Measurements from ENCODE around the gene TSPAN11.
"Not testable (repeated sequence)": the region's sequence is repeated elsewhere in the genome, so short reads cannot be mapped to it uniquely, and the experiment has no call there.

Gene TSPAN11

DNA sequence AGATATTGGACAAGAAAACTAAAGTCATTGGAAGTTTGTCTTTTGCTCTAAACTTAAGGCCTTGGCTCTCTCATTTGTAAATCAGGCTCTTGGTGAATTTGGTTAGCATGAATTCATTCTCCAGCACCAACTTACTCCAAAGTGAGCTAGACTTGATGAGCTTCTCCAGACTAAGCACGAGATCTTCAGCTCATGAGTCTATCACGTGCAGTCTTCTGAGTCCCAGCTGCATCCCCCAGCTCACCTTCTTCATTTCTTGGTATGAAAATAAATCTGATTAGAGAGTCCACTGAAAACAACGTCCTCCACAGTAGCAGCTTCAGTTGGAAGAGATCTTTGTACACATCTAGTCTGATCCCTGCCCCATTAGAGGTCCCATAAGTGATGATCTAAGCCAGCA is 94.6 kb downstream of the TSPAN11 start:
- no peak for TF ChIP-seq POLR2AphosphoS5 (IDR thresholded peaks at IDR 0.05; ENCODE audit: borderline replicate concordance, low read depth, low read length)
- no peak for TF ChIP-seq EZH2 (IDR thresholded peaks at IDR 0.05)
- no peak for TF ChIP-seq FOXP2 (optimal IDR thresholded peaks at IDR 0.05; ENCODE audit: control extremely low read depth, extremely low read length, insufficient read depth)
- Histone ChIP-seq H3K4me3 (no peak overlapping the region), H3K9ac (ENCODE audit: insufficient read length) (no peak overlapping the region), H3K36me3 (ENCODE audit: insufficient read depth, low read length) (no peaks in the 10 kb centered on the region), H3K9me3 (ENCODE audit: low read depth, low read length) (no peaks in the 10 kb centered on the region), H3K27ac (no peak overlapping the region)
- DNase-seq (ENCODE audit: low read depth, low spot score), result no peak

DNA sequence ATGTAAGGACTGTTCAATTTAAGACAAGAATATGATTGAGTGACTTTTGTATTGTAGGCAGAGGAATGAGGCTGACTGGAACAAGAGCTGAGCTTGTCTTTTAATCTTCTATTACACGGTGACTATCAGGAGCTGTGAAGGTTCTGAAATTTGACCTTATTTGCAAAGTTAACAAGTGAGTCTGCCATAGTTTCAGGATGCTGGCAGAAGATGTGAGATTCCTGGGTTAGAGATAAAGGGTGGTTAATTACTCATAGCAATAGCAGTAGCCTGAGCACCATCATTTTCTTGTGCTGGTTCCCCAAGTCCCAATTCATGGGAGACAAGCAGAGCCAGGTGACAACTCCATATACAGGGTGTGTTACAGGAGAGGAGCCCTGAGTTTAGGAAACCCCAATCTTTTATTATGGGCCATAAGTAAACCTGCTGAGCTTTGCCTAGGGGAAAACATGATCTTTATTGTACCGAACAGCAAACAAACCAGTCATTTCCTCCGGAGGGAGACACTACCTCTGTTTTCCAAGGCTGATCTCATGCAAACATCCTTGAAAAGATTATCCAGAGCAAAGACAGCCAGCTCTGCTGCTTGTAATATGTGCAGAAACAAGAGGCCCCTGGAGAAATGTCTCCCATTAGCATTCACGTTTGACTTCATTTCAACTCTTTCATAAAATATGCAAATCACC is 95.4 kb downstream of the TSPAN11 start:
- no peak for DNase-seq (ENCODE audit: low read depth, low spot score)
- Histone ChIP-seq H3K27ac (no peak overlapping the region), H3K9me3 (ENCODE audit: low read depth, low read length) (no peaks in the 10 kb centered on the region), H3K36me3 (ENCODE audit: insufficient read depth, low read length) (no peaks in the 10 kb centered on the region), H3K9ac (ENCODE audit: insufficient read length) (no peak overlapping the region), H3K4me3 (no peak overlapping the region)
- no peak for TF ChIP-seq POLR2AphosphoS5 (IDR thresholded peaks at IDR 0.05; ENCODE audit: borderline replicate concordance, low read depth, low read length)
- TF ChIP-seq EZH2 (IDR thresholded peaks at IDR 0.05), result no peak
- TF ChIP-seq FOXP2 (optimal IDR thresholded peaks at IDR 0.05; ENCODE audit: control extremely low read depth, extremely low read length, insufficient read depth), result no peak

DNA sequence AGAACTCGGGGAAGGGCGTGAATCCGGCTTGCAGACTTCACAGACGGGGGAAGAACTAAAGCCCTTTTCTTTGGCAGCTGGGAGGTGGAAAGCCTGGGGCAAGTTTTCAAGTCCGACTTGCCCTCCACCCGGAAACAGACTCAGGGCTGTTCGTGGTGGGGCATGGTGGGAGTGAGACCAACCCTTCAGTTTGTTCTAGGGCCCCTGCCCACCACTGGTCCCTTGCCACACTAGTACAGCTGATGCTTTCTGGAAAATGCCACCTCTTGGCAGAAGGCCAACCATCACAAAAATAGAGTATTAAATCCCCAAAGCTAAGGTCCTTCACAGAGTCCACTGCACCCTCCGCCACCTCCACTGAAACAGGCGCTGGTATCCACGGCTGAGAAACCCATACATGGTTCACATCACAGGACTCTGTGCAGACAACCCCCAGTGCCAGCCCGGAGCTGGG is 96.8 kb downstream of the TSPAN11 start:
- Histone ChIP-seq H3K36me3 (ENCODE audit: insufficient read depth, low read length) (no peaks in the 10 kb centered on the region), H3K9me3 (ENCODE audit: low read depth, low read length) (no peaks in the 10 kb centered on the region), H3K9ac (ENCODE audit: insufficient read length) (no peak overlapping the region), H3K27ac (no peak overlapping the region), H3K4me3 (no peak overlapping the region)
- TF ChIP-seq POLR2AphosphoS5 (IDR thresholded peaks at IDR 0.05; ENCODE audit: borderline replicate concordance, low read depth, low read length) (no peak), EZH2 (IDR thresholded peaks at IDR 0.05) (no peak), FOXP2 (optimal IDR thresholded peaks at IDR 0.05; ENCODE audit: control extremely low read depth, extremely low read length, insufficient read depth) (no peak)
- DNase-seq (ENCODE audit: low read depth, low spot score), result no peak

- H3K36me3 ChIP-seq (ENCODE audit: insufficient read depth, low read length), result no peaks in the 10 kb centered on the region
- DNase-seq (ENCODE audit: low read depth, low spot score), result no peak
- TF ChIP-seq EZH2 (IDR thresholded peaks at IDR 0.05) (no peak), FOXP2 (optimal IDR thresholded peaks at IDR 0.05; ENCODE audit: control extremely low read depth, extremely low read length, insufficient read depth) (no peak), POLR2AphosphoS5 (IDR thresholded peaks at IDR 0.05; ENCODE audit: borderline replicate concordance, low read depth, low read length) (no peak)
- no peak overlapping the region for H3K4me3 ChIP-seq
- no peaks in the 10 kb centered on the region for H3K9me3 ChIP-seq (ENCODE audit: low read depth, low read length)
- H3K9ac ChIP-seq (ENCODE audit: insufficient read length), result no peak overlapping the region
- H3K27ac ChIP-seq, result no peak overlapping the region
These were observed 99.7 kb downstream of the TSPAN11 start for GRCh38 chr12:31026202-31026601.

DNA sequence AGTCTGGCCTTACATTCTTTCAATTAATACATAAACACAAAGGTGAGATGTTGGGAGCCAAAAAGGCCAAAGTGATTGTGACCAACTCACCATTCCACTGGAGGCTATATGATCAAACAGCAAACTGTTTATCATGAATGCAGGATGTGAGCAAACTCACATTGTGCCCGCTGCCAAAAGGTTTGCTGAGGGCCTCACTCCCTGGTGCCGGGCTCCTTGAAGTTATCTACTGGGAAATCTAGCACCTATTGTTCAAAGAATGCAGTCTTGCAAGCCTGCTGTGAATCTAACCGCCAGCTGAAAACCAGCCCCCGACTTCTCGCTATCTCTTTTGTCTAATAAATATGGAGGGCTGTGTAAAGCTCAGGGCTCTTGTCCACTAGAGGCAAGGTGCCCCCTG is 100.5 kb downstream of the TSPAN11 start:
- H3K4me3 ChIP-seq; H3K9me3 ChIP-seq (ENCODE audit: low read depth, low read length); H3K9ac ChIP-seq (ENCODE audit: insufficient read length); H3K36me3 ChIP-seq (ENCODE audit: insufficient read depth, low read length); H3K27ac ChIP-seq; DNase-seq (ENCODE audit: low read depth, low spot score): not testable (repeated sequence)

- no peaks in the 10 kb centered on the region for H3K36me3 ChIP-seq (ENCODE audit: insufficient read depth, low read length)
- TF ChIP-seq FOXP2 (optimal IDR thresholded peaks at IDR 0.05; ENCODE audit: control extremely low read depth, extremely low read length, insufficient read depth) (no peak), POLR2AphosphoS5 (IDR thresholded peaks at IDR 0.05; ENCODE audit: borderline replicate concordance, low read depth, low read length) (no peak), EZH2 (IDR thresholded peaks at IDR 0.05) (no peak)
- DNase-seq (ENCODE audit: low read depth, low spot score), result no peak
- H3K9ac ChIP-seq (ENCODE audit: insufficient read length), result no peak overlapping the region
- H3K9me3 ChIP-seq (ENCODE audit: low read depth, low read length), result no peaks in the 10 kb centered on the region
- H3K27ac ChIP-seq, result no peak overlapping the region
- H3K4me3 ChIP-seq, result no peak overlapping the region
These were observed 102.9 kb downstream of the TSPAN11 start for GRCh38 chr12:31029468-31029867.

- TF ChIP-seq POLR2AphosphoS5 (IDR thresholded peaks at IDR 0.05; ENCODE audit: borderline replicate concordance, low read depth, low read length), result no peak
- no peak for TF ChIP-seq FOXP2 (optimal IDR thresholded peaks at IDR 0.05; ENCODE audit: control extremely low read depth, extremely low read length, insufficient read depth)
- no peak for TF ChIP-seq EZH2 (IDR thresholded peaks at IDR 0.05)
- Histone ChIP-seq H3K9ac (ENCODE audit: insufficient read length) (no peak overlapping the region), H3K27ac (no peak overlapping the region), H3K9me3 (ENCODE audit: low read depth, low read length) (no peaks in the 10 kb centered on the region), H3K4me3 (no peak overlapping the region), H3K36me3 (ENCODE audit: insufficient read depth, low read length) (no peaks in the 10 kb centered on the region)
- DNase-seq (ENCODE audit: low read depth, low spot score), result no peak
These were observed 103.5 kb downstream of the TSPAN11 start for GRCh38 chr12:31029916-31030562.

- TF ChIP-seq EZH2 (IDR thresholded peaks at IDR 0.05) (no peak), FOXP2 (optimal IDR thresholded peaks at IDR 0.05; ENCODE audit: control extremely low read depth, extremely low read length, insufficient read depth) (no peak), POLR2AphosphoS5 (IDR thresholded peaks at IDR 0.05; ENCODE audit: borderline replicate concordance, low read depth, low read length) (no peak)
- no peaks in the 10 kb centered on the region for H3K36me3 ChIP-seq (ENCODE audit: insufficient read depth, low read length)
- no peak overlapping the region for H3K9ac ChIP-seq (ENCODE audit: insufficient read length)
These were observed 105.4 kb downstream of the TSPAN11 start for GRCh38 chr12:31031951-31032335.

GRCh38 chr12:31033146-31033545 is 106.6 kb downstream of the TSPAN11 start:
- TF ChIP-seq FOXP2 (optimal IDR thresholded peaks at IDR 0.05; ENCODE audit: control extremely low read depth, extremely low read length, insufficient read depth) (no peak), EZH2 (IDR thresholded peaks at IDR 0.05) (no peak), POLR2AphosphoS5 (IDR thresholded peaks at IDR 0.05; ENCODE audit: borderline replicate concordance, low read depth, low read length) (no peak)
- Histone ChIP-seq H3K9ac (ENCODE audit: insufficient read length) (no peak overlapping the region), H3K4me3 (no peak overlapping the region), H3K36me3 (ENCODE audit: insufficient read depth, low read length) (no peaks in the 10 kb centered on the region), H3K9me3 (ENCODE audit: low read depth, low read length) (no peaks in the 10 kb centered on the region), H3K27ac (no peak overlapping the region)
- DNase-seq (ENCODE audit: low read depth, low spot score), result no peak

More at GRCh38 chr12:31031951-31032335, 105.4 kb downstream of the TSPAN11 start:
- no peaks in the 10 kb centered on the region for H3K9me3 ChIP-seq (ENCODE audit: low read depth, low read length)
- DNase-seq (ENCODE audit: low read depth, low spot score), result no peak
- H3K27ac ChIP-seq, result no peak overlapping the region
- H3K4me3 ChIP-seq, result no peak overlapping the region
